ENCODE data around the gene ZC2HC1C.

The ZC2HC1C gene, protein sequence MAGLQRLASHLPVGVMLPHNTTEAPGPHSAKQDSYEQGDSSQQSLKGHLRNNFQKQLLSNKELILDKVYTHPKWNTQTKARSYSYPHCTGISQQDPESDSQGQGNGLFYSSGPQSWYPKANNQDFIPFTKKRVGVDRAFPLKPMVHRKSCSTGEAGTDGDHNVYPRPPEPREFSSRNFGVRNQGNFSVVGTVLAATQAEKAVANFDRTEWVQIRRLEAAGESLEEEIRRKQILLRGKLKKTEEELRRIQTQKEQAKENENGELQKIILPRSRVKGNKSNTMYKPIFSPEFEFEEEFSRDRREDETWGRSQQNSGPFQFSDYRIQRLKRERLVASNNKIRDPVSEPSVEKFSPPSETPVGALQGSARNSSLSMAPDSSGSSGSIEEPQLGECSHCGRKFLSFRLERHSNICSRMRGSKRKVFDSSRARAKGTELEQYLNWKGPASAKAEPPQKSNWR

DNA sequence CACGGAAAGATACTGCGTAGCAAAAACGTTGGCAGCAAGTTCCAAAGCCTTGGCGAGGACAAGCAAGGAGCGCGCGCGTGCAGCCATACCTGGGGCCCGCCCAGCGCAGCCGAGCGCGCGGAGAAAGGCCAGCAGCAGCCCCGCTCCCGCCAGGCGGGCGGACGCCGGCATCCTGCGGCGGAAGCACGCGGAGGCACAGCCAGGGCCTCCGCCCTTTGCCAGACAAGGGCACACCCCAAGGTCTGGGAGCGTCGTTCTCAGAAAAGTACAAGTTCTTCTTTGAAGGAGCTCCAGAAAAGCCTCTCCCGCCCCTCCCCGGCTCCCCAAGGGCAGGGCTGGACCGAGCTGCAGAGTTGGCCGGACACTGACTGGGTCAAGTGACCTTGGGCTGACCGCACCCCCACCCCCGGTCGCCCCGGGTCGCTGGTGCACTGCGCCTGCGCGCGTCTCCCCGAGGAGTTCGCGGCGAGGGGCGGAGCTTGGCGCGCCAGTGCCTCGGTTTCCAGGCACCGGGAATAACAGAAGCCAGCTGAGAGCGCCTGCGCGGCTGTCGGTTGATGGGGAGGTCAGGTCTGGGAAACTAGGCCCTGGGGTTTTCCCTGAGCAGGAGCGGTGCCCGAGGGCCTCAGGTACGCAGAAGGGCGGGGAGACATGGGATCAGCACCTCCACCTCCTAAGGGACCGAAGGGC is at the start of gene ZC2HC1C:
Gene ZC2HC1C, plus strand, starts transcription at position 521 of the 690 bp plus-strand sequence. CDS start 933 bp downstream, outside the sequence.
- peak in 1 of 2 donors; percentile 54 for DNase-seq (ENCODE audit: low read depth in 1 of 2, low spot score in 1 of 2)

DNA sequence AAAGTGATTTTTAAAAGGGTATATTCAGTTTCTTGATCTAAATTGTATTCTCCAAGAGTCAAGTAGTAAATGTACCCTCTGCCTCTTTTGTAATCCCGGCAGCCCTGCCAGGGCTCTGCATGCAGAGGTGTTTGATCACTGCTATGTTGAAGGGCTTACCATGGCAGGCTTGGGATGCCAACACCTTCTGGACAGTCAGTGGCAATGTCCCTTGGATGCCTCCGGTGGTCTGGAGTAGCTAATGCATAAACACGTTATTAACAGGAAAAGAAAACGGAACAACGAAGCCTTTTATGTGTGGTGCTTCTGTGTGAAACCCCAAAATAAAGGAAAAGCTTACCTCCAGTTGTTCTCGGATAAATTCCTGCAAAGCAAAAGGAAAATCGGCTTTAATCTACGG is 46.8 kb upstream of the ZC2HC1C start:
- no peak for DNase-seq (ENCODE audit: low read depth in 1 of 2, low spot score in 1 of 2)

DNA sequence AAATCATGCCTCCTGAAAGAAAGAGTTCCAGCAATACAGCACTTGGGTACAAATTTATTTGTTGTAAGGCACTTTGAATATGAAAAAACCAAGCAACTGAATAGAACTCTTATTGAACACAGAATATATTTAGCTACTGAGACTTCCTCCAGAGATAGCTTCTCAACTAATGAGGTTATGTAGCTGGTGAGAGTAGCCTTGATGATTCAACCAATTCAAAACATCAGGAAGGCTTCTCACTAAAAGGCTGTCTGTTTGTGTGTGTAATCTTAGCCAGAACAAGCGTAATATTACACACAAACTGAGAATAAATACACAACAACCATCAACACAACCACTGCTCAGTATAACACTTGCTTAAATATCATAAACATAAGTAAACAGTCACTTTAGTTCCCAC is 46.3 kb upstream of the ZC2HC1C start:
- no peak for DNase-seq (ENCODE audit: low read depth in 1 of 2, low spot score in 1 of 2)

DNA sequence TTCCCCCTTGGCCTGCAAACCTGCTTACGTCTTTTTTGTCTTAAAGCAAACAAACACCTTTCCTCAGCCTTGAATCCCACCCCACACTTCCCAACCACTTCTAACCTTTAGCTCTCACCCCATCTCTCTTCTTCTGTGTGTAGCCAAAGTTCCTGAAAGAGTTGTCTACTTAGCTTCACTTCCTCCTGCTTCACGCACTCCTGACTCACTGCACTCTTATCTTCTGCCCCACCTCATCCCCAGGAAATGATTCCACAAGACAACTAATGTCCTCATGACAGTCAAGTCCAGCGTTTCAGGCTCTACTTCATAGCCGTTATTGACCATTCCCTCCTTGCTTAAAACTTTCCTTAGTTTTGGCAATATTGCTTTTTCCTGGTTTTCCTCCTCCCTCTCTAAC is 44.4 kb upstream of the ZC2HC1C start:
- no peak for DNase-seq (ENCODE audit: low read depth in 1 of 2, low spot score in 1 of 2)

DNA sequence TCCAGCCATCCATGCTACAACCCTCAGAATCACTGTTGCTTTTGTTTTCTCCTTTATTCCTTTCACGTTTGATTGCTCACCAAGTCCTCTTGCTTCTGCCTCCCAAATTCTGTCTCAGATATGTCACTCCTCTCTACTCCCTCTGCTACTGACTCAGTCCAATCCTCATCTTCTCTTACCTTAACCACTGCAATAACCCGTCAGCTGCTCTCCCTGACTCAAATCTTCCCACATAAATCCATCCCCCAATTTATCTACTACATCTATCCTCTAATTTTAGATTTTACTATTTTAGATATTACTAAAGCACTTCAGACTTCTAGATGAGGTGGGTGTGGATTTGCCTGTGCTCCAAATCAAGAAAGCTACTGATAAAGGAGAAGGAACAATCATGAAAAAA is 43.6 kb upstream of the ZC2HC1C start:
- no peak for DNase-seq (ENCODE audit: low read depth in 1 of 2, low spot score in 1 of 2)

DNA sequence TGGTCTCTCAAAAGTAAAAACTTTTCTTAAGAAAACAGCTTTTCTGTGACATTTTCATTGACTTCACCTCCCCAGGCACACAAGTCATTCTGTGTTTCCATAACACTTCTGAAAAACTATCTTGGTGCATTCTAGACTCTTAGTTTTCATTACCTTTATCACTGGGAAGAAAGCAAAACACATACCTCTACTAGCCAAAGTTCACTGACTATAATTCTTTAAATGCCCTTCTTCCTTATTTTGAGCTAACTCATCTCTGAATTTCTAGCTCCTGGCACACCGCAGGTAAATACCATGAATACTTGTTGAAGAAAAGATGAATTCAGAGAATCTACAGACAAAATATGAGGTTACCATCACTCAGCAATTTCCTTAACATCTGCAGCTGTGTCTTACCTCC is 39.3 kb upstream of the ZC2HC1C start:
- DNase-seq (ENCODE audit: low read depth in 1 of 2, low spot score in 1 of 2): no peak

DNA sequence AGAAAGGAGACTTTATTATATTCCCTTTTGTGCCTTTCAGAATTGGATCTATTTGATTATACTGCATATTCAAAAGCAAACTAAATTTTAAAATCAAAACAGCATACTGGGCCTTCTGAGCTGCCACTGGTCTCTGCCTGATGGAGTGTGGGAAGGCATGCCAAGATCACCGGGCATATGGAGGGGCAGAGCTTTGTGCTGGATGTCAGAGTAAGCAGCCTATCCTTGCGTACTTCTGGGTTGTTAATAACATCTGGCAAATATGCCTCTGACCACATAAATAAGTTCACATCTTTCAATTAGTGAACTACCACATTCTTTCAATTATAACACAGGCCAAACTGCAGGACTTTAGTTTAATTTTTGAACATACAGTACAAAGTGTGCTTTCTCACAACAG is 36.5 kb upstream of the ZC2HC1C start:
- no peak for DNase-seq (ENCODE audit: low read depth in 1 of 2, low spot score in 1 of 2)

DNA sequence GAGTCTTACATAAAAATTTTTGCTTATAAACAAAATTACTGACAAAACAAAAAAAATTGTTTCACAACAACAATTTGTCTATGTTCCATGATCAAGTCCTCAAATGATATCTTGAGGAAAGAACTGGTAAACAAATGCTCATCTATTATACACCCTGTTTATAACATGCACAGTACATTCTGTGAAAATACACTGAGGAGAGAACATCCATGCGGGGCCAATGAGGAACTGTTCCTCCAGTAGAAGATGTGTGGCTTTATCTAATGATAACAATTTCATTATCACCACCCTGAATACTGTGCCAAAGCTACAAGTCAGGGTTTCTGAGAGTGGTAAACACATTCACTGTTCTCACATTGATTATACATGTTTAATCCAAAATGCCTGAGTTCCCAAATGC is 28.9 kb upstream of the ZC2HC1C start:
- DNase-seq (ENCODE audit: low read depth in 1 of 2, low spot score in 1 of 2): no peak

DNA sequence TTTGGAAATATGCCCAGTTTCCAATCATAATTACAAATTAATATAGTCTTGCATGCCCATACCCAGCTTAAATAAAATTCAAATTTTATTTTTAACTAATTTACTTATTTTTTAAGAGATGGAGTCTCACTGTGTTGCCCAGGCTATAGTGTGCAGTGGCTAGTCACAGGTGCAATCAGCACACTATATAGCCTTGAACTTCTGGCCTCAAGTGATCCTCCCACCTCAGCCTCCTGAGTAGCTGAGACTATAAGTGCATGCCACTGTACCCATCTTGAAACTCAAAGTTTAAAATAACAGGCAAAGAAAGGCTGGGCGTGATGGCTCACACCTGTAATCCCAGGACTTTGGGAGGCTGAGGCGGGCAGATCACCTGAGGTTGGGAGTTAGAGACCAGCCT is 28.5 kb upstream of the ZC2HC1C start:
- no peak for DNase-seq (ENCODE audit: low read depth in 1 of 2, low spot score in 1 of 2)

DNA sequence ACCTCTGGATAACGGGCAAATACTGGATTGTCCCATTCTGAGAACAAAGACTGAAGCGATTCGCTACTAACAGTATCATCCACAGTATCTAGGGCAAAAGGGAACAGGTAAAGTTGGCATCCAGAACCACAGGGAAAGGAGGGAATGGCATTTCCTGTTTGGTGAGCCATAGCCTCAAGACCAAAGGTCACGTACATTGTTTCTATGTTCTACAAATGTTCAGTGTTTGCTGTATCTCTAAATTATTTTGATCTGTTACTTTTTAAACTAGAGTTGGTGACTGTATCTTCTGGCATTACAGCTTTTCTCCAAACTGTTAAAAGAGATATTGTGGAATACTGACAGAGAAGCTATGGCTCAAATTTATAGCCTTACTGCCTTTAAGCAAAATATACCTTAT is 27.8 kb upstream of the ZC2HC1C start:
- DNase-seq (ENCODE audit: low read depth in 1 of 2, low spot score in 1 of 2): no peak

DNA sequence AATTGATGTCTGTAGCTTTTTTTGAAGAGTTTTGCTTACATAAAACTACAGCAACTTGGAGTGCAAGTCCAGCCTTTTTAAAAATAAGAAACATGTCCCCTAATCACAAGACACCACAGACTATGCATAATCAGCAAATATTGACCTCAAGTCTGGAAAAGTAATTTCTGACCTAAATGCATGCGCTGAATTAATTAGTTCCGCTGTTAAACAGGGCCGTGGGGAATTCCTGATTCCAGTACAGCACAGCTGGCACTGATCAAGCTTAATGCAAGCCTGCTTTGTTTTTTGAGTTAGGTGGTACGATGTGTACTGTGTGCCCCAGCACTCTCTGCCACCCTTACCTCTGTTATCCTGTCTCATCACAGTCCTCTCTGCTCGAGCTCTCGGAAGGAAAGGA is 27.4 kb upstream of the ZC2HC1C start:
- DNase-seq (ENCODE audit: low read depth in 1 of 2, low spot score in 1 of 2): no peak

DNA sequence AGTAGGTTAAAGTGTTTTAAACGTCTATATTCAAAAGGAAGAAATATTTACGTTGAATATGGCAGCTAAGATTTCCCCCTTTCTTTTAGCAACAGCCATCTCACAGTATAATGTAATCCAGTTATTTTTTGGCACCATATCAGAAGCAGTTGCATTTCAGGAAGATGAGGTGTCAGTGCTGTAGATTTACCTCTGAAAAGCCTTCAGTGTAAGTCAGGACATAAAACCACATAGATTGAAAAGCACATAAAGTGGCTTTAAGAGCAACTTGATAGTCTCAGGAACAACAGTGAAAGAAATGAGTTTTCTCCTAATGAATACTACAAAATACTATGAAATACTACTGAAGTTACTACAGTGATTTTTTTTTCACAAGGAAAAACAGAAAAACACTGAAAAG is 25.1 kb upstream of the ZC2HC1C start:
- no peak for DNase-seq (ENCODE audit: low read depth in 1 of 2, low spot score in 1 of 2)

DNA sequence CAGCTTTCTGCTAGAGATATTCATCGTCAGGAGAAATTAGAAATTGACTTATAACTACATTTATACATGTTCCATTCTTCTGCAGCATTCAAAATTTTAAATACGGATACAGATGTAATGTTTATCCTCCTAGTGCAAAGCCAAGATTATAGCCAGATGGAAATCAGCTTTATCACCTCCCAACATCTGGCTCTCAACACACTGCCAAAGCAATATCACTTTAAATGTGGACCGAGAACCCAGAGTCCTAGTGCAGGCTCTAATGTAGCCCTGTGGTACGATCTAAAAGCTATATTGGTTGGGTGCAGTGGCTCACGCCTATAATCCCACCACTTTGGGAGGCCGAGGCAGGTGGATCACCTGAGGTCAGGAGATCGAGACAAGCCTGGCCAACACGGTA is 24.7 kb upstream of the ZC2HC1C start:
- no peak for DNase-seq (ENCODE audit: low read depth in 1 of 2, low spot score in 1 of 2)

DNA sequence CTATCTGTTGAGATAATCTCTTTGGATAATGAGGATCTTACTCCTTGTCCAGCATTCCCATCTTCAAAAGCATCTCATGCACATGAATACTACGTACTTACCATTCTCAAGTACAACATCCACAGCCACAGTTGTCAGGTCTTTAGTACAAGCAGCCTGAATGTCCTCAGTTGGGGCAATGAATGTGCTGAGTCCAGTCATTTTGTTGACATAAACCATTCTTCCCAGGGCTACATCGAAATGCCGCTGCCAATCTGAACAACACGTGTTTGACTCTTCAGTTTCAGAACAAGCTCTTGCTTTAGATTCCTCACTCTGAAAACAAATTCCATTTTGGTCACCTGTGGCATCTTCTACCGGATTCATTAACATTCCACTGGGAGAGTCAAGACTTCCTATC is 23.2 kb upstream of the ZC2HC1C start:
- DNase-seq (ENCODE audit: low read depth in 1 of 2, low spot score in 1 of 2): no peak

DNA sequence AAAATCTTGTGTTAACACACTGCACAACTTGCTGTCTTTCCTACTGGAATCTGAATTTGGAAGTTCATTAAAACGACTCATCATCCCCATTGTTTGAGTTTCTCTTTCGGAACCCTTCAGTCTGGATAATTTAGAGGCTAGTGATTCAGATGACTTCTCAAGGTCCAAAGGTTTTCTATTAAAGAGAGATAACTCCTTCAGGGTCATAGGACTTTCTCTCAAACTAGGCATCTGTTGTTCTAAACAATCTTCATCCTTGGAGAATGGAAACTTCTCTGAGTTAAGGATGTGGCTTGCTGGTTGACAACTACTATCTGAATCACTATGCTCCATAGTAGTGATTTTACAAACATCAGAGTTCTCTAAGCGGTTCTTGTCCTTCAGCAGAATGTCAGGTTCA is 22.5 kb upstream of the ZC2HC1C start:
- no peak for DNase-seq (ENCODE audit: low read depth in 1 of 2, low spot score in 1 of 2)

DNA sequence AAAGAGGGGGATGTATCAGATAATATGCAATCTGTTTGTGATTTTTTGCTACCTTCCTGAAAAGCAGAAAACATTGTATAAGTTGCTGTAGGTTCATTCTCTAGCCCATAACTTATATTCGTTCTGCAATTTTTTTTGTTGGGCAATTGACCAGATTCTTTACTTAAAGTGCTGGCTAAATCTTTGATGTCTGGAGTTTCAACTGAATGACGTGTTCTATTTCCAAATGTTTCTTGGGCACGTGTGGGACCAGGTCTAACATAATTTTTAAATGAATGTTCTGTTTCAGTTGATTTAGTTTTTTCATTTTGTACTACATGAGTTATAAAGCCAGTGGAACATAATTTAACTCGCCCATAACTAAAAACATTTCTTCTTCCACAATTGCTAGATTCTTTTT is 21.9 kb upstream of the ZC2HC1C start:
- no peak for DNase-seq (ENCODE audit: low read depth in 1 of 2, low spot score in 1 of 2)

DNA sequence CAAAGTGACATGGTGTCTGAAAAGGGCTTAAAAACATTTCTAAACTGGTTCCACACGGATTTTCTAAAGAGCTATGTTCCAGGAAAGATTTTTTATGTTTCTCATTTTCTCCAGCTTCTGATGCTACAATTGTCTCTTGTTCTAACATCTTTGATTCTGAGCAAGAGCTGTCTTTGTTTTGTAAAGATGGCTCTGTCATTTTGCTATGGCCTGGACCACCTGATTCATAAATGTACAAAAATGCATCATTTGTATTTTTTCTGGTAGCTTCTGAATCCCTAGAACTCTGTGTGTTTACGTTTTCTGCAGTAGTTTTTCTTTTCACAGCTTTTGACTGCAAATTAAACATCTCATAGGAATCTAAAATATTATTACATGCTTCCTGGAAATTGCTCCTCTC is 21.3 kb upstream of the ZC2HC1C start:
- no peak for DNase-seq (ENCODE audit: low read depth in 1 of 2, low spot score in 1 of 2)

DNA sequence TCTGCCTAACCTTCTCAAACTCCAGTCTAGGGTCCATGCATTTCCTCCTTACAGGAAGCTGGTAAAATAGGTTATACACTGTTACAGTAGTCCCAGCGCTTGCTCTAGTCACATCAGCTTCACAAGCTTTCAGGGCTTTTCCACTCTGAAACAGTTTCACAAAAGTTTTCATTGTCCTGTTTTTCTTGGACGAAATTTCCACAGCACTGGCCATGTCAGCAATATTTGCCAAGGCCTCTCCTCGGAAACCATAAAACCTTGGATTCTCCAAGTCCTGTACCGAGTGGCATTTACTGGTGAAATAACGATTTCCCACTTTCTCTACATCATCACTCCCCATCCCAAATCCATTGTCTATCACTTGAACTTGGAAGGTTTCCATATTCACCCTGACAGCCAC is 20.3 kb upstream of the ZC2HC1C start:
- DNase-seq (ENCODE audit: low read depth in 1 of 2, low spot score in 1 of 2): no peak

DNA sequence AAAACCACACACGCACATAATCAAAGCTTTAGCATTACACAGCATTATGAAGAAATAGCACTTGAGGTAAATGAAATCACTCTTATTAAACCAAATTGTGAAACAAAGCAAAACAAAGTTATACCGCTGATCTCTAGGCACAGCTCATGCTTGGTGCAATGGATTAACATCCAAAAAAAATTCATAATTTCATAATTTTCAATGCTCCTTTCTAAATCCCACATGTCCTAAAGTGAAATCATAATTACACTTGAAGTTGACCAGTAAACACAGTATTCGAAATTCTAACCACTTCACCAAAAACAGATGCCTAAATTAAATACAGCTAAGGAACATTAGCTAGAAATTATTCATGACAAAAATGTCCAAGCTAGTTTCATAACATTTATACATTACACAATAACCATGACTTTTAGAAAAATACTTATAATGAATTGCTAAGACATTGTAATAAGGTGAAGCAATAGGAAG is 19.7 kb upstream of the ZC2HC1C start:
- no peak for DNase-seq (ENCODE audit: low read depth in 1 of 2, low spot score in 1 of 2)

DNA sequence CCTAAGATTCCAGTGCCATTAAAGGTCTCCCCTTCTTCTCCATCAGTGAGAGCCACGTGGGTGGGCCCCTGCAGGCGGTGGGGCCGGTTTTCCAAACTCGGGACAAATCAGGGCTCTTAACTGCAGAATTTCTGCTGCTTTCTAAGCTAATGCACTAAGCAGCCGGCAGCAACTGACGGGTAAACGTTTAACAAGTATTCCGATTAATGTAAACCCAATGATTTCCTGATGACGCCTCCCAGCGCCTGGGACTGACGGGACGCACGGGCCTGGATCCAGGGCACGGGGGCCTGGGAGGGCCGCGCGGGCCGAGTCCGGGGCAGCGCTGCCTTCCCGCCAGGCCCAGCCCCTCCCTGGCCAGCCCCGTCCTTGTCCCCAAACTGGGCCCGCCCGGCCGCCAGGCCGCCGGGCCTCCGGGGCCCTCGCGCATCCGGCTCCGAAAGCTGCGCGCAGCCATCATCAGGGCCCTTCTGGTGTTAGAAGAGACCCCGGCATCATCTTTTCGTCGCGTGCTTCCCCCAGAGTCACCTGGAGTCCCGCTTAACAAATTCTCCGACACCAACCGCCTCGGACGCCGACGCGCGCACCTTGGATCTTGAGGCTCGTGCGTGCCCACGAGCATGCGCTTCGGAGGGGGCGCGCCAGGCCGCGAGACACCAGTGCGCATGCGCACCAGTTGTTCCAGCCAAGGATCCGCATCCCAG is 18.4 kb upstream of the ZC2HC1C start, which contains the start of gene MLH3:
Gene MLH3, minus strand, starts transcription at position 616 of the 704 bp plus-strand sequence. CDS start 1,812 bp downstream, outside the sequence.
- DNase-seq (ENCODE audit: low read depth in 1 of 2, low spot score in 1 of 2): peak; percentile 60 to 72

DNA sequence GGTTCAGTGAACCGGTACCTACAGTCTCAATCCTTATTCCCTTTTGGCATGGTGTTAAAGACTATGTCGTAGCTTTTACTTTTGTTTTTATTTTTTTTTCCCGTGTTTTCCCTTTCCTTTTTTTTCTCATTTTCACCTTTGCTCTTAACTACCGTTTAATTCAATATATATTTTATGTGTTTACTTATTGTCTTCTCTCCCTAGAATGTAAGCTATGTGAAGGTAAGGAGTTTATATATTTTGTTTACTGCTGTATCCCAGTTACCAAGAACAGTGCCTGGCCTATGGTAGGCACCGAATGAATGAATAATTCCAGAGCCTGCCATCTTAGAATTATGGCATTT is 17.9 kb upstream of the ZC2HC1C start:
- no peak for DNase-seq (ENCODE audit: low read depth in 1 of 2, low spot score in 1 of 2)

Measured in stimulated activated CD4-positive, alpha-beta T cell treated with anti-CD3 and anti-CD28 coated beads, Interleukin-15, amount 100 ng/mL, for 1 hour (primary cell).